GM21723 (cell line): ENCODE results near the gene SYNJ2.

Experiments used
- ATAC-seq: cut with Tn5 transposase; IDR thresholded peaks from one replicate; pipeline ENCODE4 v1.9.1; 2021; ENCODE audit warnings: mild to moderate bottlenecking, moderate library complexity; ENCODE audit not compliant: unreplicated experiment

Gene SYNJ2

DNA sequence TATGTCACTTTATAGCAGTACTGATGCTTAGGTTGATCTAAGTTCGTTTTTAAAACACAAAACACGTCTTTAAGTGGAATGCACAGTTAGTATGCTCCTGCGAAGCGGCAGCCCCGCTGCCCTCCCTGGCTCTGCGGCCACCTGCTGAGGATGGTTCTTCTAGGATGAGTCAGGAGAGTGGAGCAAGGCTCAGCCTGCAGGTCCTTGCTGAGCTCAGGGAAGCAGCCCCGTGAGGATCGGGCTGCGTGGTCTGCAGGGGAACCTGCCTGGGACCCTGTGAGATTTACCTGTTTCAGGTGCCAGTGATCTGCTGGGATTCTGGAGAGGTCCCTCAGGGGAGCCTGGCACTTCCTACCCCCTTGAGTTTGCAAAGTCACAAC is 57.5 kb downstream of the SYNJ2 start:
- no peak for ATAC-seq

DNA sequence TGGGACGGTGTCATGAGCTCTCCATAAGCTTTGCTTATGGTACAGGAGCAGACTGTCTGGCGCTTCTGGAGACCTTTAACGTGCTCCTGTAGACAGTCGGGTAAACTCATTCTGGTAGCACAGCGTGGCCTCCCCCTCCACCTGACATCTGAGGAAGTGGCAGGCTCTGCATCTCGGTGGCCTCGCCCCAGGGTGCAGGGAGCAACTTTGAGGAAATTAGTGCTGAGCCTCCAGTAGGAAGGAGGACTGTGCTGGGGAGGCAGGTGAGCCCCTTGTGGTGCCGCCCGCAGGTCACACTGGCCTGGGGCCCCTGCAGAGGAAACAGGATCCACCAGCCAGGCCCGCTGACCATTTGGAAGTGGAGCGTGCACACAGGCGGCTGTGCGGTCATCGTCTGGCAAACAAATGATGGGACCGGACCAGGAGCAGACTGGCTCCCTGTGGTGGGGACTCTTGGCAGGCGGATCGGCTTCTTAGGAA is 57.9 kb downstream of the SYNJ2 start:
- ATAC-seq, result no peak

DNA sequence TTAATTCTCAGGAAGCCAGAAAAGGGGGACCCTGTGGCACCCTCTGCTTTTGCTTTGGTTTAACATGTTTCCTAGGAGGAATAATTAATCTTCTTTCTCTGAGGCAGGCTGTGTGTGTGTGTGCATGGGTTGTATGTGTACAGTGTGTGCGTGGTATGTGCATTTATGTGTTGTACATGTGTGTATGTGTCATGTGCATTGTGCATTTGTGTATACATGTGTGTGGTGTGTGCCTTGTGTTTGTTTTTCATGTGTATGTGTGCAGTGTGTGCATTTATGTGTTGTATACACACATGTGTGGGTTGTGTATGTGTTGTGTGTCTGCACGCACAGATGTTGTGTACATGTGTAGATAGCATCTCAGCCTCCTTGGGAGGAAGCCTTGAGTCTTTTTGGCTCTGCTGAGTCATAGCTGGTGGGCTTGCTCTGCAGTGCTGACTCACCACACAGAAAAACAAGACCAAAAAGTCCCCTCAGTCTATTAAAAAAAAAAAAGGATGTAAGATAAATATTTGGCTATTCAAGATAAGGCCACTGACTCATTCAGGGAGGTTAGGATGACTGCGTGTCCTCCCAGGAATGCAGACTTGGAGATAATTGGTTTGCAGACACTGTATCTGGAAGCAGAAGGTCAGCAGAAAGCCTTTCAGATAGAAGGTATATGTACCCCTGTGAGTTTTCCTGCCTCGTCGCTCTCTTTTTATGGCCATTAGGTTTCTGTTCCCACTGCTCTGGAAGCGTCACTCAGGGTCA is 58.6 kb downstream of the SYNJ2 start:
- no peak for ATAC-seq

DNA sequence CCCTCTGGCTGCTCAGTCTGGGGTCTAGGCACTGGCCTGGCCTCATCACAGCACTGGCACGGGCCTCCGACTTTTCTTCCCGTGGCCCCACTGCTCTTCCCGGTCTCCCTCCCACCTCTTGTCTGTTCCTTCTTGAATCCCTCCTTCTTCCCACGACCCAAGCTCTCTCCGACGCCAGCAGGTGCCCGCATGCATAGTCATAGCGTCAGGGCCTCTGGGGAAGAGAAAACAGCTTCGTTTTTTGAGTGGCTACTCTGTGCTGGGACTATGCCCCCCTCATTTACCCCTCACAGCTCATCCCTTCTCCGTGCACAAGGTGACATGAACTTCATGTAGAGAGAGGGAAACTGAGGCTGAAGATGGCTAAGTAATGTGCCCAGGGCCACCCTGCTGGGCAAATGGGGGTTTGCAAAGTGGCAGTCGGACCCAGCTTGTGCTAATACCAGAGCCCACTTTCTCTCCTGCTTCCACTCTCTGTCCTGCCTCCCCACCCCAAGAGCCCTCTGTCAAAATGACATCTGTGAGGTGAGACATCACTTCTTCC is 59.2 kb downstream of the SYNJ2 start:
- ATAC-seq, result no peak

GRCh38 chr6:158041370-158041769 is 59.7 kb downstream of the SYNJ2 start:
- ATAC-seq, result no peak

GRCh38 chr6:158041788-158042187 is 60.1 kb downstream of the SYNJ2 start:
- ATAC-seq, result no peak

- no peak for ATAC-seq
Measured at GRCh38 chr6:158042245-158042798, 60.7 kb downstream of the SYNJ2 start.

GRCh38 chr6:158043008-158043407 is 61.3 kb downstream of the SYNJ2 start:
- no peak for ATAC-seq

GRCh38 chr6:158043586-158044524 is 62.2 kb downstream of the SYNJ2 start:
- no peak for ATAC-seq

- ATAC-seq, result no peak
Measured at GRCh38 chr6:158044525-158044888, 62.8 kb downstream of the SYNJ2 start.

DNA sequence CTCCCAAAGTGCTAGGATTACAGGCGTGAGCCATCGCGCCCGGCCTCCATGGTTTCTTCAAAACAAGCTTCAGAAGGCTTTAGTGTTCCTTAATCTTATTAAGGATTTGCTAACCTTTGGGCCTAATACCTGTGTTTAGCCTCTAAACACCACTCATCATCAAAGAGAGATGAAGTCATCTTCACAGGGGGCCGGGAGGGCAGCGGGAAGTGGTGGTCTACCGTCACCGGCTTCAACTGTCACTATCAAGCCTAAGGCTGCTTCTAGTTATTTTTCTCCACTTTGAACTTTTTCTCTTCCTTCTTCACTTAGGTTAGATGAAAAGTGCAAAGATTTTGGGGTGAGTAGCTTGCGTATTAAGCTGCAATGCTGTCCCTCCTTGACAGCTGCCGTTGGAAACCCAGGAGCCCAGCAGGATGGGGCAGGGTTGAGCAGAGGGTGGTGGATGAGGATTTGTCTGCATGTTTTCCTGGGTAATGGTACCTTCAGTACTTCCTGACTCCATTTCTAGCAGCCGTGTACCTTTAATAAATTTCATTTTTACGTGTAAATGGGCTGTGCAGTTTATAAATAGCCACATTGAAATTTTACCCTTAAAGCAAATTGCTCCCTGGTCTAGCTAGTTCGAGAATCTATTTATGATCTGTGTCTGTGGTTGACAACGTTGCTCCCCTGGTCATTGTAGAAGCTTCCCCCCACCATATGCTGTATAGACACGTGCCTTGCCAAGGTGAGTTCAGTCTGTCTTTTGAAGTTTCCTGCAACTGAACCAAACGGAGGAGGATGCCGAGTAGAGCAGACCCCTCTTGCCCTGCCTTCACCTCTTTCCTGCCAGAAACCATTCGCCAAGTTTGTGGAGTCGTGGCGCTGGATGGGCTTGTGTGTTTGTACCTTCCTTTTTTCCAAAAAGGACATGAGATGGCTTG is 64.8 kb downstream of the SYNJ2 start:
- ATAC-seq, result no peak

- ATAC-seq, result no peak
Measured at GRCh38 chr6:158047127-158047518, 65.5 kb downstream of the SYNJ2 start.

DNA sequence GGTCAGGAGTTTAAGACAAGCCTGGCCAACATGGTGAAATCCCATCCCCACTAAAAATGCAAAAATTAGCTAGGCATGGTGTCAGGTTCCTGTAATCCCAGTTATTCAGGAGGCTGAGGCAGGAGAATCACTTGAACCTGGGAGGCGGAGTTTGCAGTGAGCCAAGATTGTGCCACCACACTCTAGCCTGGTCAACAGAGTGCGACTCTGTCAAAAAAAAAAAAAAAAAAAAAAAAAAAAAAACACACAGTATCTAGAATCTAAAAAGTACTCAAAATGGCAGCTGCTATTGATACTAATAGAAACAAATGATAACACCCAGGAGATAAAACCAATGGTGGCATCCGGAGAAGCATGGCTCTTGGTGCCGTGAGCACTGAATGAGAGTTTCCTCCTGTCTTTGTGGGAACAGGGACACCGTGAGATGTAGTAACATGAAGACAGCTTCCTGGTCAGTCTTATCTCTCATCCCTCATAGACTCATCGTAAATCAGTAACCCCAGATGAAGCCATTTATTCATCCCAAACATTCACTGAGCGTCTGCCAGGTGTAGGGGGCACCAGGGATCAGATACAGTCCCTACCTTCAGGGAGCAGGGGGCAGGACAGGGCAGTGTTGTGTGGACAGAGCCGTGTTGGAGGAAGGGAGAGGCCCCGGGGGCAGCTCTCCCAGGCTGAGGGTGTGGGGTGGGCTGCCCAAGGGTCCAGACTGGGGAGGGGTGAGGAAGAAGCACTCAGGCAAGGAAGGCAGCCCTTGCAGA is 66.1 kb downstream of the SYNJ2 start:
- ATAC-seq, result no peak

DNA sequence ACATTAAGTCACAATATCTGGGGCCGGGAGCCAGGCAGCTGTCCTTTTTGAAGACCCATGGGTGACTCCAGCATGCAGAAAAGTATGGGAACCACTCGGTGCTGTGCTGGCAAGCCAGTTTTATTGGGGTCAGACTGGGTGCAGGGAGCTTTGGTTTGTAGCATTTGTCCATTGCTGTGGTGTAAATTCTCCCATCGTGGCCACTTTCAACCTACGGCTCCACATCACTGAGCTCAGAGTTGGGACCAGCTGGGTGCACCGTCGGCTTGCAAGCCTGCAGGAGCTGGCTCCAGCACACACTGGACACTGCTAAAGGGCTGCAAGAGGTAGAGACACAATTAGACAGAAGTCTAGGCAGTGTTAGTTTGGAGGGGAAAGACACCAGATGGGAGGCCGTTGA is 66.9 kb downstream of the SYNJ2 start:
- ATAC-seq, result no peak

DNA sequence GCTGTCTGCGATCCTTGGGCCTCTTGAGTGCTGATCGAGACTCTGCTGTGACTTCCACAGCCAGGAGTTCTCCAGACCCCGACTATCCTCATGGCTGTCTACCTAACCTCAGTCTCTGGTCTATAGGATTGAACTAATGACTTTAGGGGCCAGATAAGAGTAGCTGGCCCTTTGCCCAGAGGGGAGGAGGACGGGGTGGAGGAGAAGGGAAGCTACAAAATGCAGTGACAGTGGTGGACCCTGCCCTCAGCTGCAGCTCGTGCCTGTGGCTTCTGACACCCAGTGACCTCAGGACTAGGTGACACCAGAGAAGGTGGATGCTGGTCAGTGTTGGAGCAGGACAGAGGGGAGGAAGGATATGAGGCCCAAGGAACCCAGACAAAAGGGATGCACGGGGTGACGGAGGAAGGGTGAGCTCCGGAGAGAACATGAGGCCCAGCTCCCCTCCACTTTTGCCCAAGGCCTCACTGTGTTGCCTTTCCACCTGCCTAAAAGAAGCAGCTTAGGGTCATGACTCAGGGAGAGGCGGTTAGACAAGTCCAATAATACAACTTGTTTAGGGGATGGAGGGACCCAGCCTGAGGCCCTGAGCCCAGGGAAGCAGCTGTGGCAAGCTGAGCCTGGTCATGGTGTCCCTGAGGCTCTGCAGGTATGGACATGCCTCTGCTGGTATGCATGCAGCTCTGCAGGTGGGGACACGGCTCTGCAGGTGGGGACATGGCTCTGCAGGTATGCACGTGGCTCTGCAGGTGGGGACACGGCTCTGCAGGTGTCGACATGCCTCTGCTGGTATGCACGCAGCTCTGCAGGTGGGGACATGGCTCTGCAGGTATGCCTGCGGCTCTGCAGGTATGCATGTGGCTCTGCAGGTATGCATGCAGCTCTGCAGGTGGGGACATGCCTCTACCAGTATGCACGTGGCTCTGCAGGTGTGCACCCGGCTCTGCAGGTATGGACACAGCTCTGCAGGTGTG is 67.7 kb downstream of the SYNJ2 start:
- ATAC-seq, result no peak

- no peak for ATAC-seq
Measured at GRCh38 chr6:158050107-158050735, 68.6 kb downstream of the SYNJ2 start.

DNA sequence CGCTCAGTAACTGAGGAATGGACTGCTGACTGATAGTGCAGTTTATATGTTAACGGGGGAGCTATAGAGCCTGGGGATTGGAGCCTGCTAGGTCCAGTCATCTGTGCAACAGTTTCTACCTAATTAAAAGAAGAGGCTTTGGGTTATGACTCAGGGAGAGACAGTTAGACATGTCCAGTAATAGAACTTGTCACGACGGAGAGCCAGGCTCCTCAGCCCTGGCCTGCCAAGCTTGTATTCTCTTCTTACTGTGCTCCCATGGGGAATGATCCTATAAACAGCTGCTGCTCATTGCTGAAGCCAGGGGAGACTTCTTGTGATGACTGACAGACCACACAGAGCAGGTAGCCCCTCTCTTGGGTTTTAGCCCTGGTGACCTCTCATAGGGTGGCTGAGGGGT is 69.3 kb downstream of the SYNJ2 start:
- ATAC-seq, result no peak

GRCh38 chr6:158051968-158052367 is 70.3 kb downstream of the SYNJ2 start:
- no peak for ATAC-seq
